Activated CD4-positive, alpha-beta memory T cell treated with anti-CD3 and anti-CD28 coated beads for 36 hours (primary cell): ENCODE measurements around the gene NGFR. TPM values are rescaled to one million over a fixed set of nuclear protein-coding genes. Genes with fewer than 3 reads are reported as not detected.

Experiments used
- CTCF ChIA-PET: fragments of 350-600 bp; sonication (Branson Sonifier 250); formaldehyde crosslinking; loops from one replicate; lab custom pipeline; 2021; ENCODE audit warnings: antibody characterized with exemption, inconsistent platforms; lab: Charles Lee
- POLR2A ChIA-PET: fragments of 350-600 bp; sonication (Branson Sonifier 250); formaldehyde crosslinking; loops from one replicate; lab custom pipeline; 2021; ENCODE audit warnings: antibody characterized with exemption; lab: Charles Lee
- DNase-seq: peaks from one replicate; pipeline ENCODE4 v3.0.0-alpha.2; 2020
- H3K27ac Mint-ChIP-seq: one replicate; pipeline ENCODE4 v1.8.0; 2021; ENCODE audit warnings: mixed read lengths
- H3K27me3 Mint-ChIP-seq: one replicate; pipeline ENCODE4 v1.8.0; 2021; ENCODE audit warnings: mixed read lengths
- H3K36me3 Mint-ChIP-seq: one replicate; pipeline ENCODE4 v1.8.0; 2021; ENCODE audit warnings: mixed read lengths
- H3K4me1 Mint-ChIP-seq: one replicate; pipeline ENCODE4 v1.8.0; 2021; ENCODE audit warnings: low read depth, mixed read lengths
- H3K4me3 Mint-ChIP-seq: one replicate; pipeline ENCODE4 v1.8.0; 2021; ENCODE audit warnings: mild to moderate bottlenecking, mixed read lengths
- H3K9me3 Mint-ChIP-seq: one replicate; pipeline ENCODE4 v1.8.0; 2021; ENCODE audit warnings: mixed read lengths
- intact Hi-C: fragments of 100-400 bp; cut with micrococcal nuclease; formaldehyde crosslinking; loops from one replicate; pipeline ENCODE4 v1.15.1; 2023
- total RNA-seq, 2 experiments: library from RNA; stranded (reverse); gene quantifications; one replicate each; pipeline ENCODE4 v1.2.3, GENCODE V29; 2021

Gene NGFR
- total RNA-seq, 2 experiments from 2014 or later: 0.17 to 0.21 TPM

- no peak overlapping the region for H3K4me3 Mint-ChIP-seq
- H3K27ac Mint-ChIP-seq: no peak overlapping the region
- H3K36me3 Mint-ChIP-seq: no peaks in the 10 kb centered on the region
- no peaks in the 10 kb centered on the region for H3K4me1 Mint-ChIP-seq
- H3K9me3 Mint-ChIP-seq: no peaks in the 10 kb centered on the region
- no peak for DNase-seq
- CTCF ChIA-PET: interaction anchor here (1.1 kb wide), 1 partner anchor 45 kb away, joined by 4 read pairs; no protein-coding TSS in a partner anchor
- intact Hi-C loops: no loop called here
- H3K27me3 Mint-ChIP-seq: peaks cover 14% of the 10 kb centered on the region
- POLR2A ChIA-PET: no interaction called here
These were observed 16.7 kb downstream of the NGFR start for GRCh38 chr17:49511810-49512209.

GRCh38 chr17:49512296-49513043 lies 17.4 kb downstream of the NGFR start:
- Mint-ChIP-seq H3K4me1 (no peaks in the 10 kb centered on the region), H3K36me3 (no peaks in the 10 kb centered on the region), H3K4me3 (no peak overlapping the region), H3K27ac (no peak overlapping the region), H3K9me3 (no peaks in the 10 kb centered on the region), H3K27me3 (peaks cover 10% of the 10 kb centered on the region)
- intact Hi-C loops: no loop called here
- DNase-seq: no peak
- CTCF ChIA-PET: interaction anchor here (1.1 kb wide), 1 partner anchor 44 kb away, joined by 4 read pairs; no protein-coding TSS in a partner anchor
- POLR2A ChIA-PET: no interaction called here

- intact Hi-C loops: no loop called here
- no peak for DNase-seq
- Mint-ChIP-seq H3K9me3 (no peaks in the 10 kb centered on the region), H3K27ac (no peak overlapping the region), H3K4me1 (no peaks in the 10 kb centered on the region), H3K4me3 (no peak overlapping the region), H3K36me3 (no peaks in the 10 kb centered on the region), H3K27me3 (peaks cover 5% of the 10 kb centered on the region)
- ChIA-PET POLR2A (no interaction called here), CTCF (no interaction called here)
These were observed 17.9 kb downstream of the NGFR start for GRCh38 chr17:49513044-49513395.

- H3K27me3 Mint-ChIP-seq: peaks cover 5% of the 10 kb centered on the region
- H3K4me1 Mint-ChIP-seq: no peaks in the 10 kb centered on the region
- intact Hi-C loops: no loop called here
- no peak for DNase-seq
- no peaks in the 10 kb centered on the region for H3K36me3 Mint-ChIP-seq
- no peaks in the 10 kb centered on the region for H3K9me3 Mint-ChIP-seq
- no peak overlapping the region for H3K4me3 Mint-ChIP-seq
- ChIA-PET CTCF (interaction anchor here (1.4 kb wide), 1 partner anchor 42 kb away, joined by 6 read pairs; no protein-coding TSS in a partner anchor), POLR2A (no interaction called here)
- no peak overlapping the region for H3K27ac Mint-ChIP-seq
These were observed 18.5 kb downstream of the NGFR start for GRCh38 chr17:49513641-49514040.

GRCh38 chr17:49514071-49514721 lies 19.1 kb downstream of the NGFR start:
- H3K9me3 Mint-ChIP-seq: no peaks in the 10 kb centered on the region
- H3K4me3 Mint-ChIP-seq: no peak overlapping the region
- H3K27me3 Mint-ChIP-seq: peaks cover 2% of the 10 kb centered on the region
- H3K36me3 Mint-ChIP-seq: no peaks in the 10 kb centered on the region
- ChIA-PET POLR2A (no interaction called here), CTCF (interaction anchor here (0.6 to 1.4 kb wide), 2 partner anchors 41 to 42 kb away, joined by 3 to 6 read pairs; no protein-coding TSS in a partner anchor)
- H3K4me1 Mint-ChIP-seq: no peaks in the 10 kb centered on the region
- intact Hi-C loops: no loop called here
- no peak for DNase-seq
- no peak overlapping the region for H3K27ac Mint-ChIP-seq

GRCh38 chr17:49515196-49515770 lies 20.2 kb downstream of the NGFR start:
- no peak overlapping the region for H3K4me3 Mint-ChIP-seq
- ChIA-PET CTCF (interaction anchor here (0.7 kb wide), 1 partner anchor 20 kb away, joined by 3 read pairs; the partner anchor contains the start of gene NGFR), POLR2A (no interaction called here)
- no peaks in the 10 kb centered on the region for H3K4me1 Mint-ChIP-seq
- no peaks in the 10 kb centered on the region for H3K27me3 Mint-ChIP-seq
- DNase-seq: no peak
- no peaks in the 10 kb centered on the region for H3K9me3 Mint-ChIP-seq
- no peak overlapping the region for H3K27ac Mint-ChIP-seq
- no peaks in the 10 kb centered on the region for H3K36me3 Mint-ChIP-seq
- intact Hi-C loops: no loop called here

GRCh38 chr17:49516180-49516579 lies 21.1 kb downstream of the NGFR start:
- no peak overlapping the region for H3K4me3 Mint-ChIP-seq
- DNase-seq: no peak
- no peak overlapping the region for H3K27ac Mint-ChIP-seq
- ChIA-PET CTCF (interaction anchor here (1.3 to 1.4 kb wide), 2 partner anchors 40 to 41 kb away, joined by 3 to 5 read pairs; no protein-coding TSS in a partner anchor), POLR2A (no interaction called here)
- no peaks in the 10 kb centered on the region for H3K36me3 Mint-ChIP-seq
- intact Hi-C loops: no loop called here
- no peaks in the 10 kb centered on the region for H3K4me1 Mint-ChIP-seq
- H3K27me3 Mint-ChIP-seq: no peaks in the 10 kb centered on the region
- no peaks in the 10 kb centered on the region for H3K9me3 Mint-ChIP-seq

GRCh38 chr17:49518346-49519078 lies 23.4 kb downstream of the NGFR start:
- CTCF ChIA-PET: no interaction called here
- no peaks in the 10 kb centered on the region for H3K9me3 Mint-ChIP-seq
- H3K27me3 Mint-ChIP-seq: no peaks in the 10 kb centered on the region
- no peak overlapping the region for H3K27ac Mint-ChIP-seq
- peaks cover 7% of the 10 kb centered on the region for H3K4me1 Mint-ChIP-seq
- H3K4me3 Mint-ChIP-seq: no peak overlapping the region
- DNase-seq: no peak
- intact Hi-C loops: no loop called here
- no peaks in the 10 kb centered on the region for H3K36me3 Mint-ChIP-seq
- POLR2A ChIA-PET: no interaction called here

GRCh38 chr17:49519781-49520180 lies 24.7 kb downstream of the NGFR start:
- no peak overlapping the region for H3K27ac Mint-ChIP-seq
- CTCF ChIA-PET: interaction anchor here (1.3 kb wide), 1 partner anchor 24 kb away, joined by 4 read pairs; no protein-coding TSS in a partner anchor

GRCh38 chr17:49520386-49521087 lies 25.4 kb downstream of the NGFR start:
- POLR2A ChIA-PET: no interaction called here
- H3K36me3 Mint-ChIP-seq: no peaks in the 10 kb centered on the region
- no peak overlapping the region for H3K27ac Mint-ChIP-seq
- peaks cover 11% of the 10 kb centered on the region for H3K4me1 Mint-ChIP-seq
- intact Hi-C loops: no loop called here
- DNase-seq: no peak
- no peak overlapping the region for H3K4me3 Mint-ChIP-seq
- CTCF ChIA-PET: interaction anchor here (1.3 kb wide), 1 partner anchor 25 kb away, joined by 4 read pairs; no protein-coding TSS in a partner anchor
- no peaks in the 10 kb centered on the region for H3K9me3 Mint-ChIP-seq
- H3K27me3 Mint-ChIP-seq: no peaks in the 10 kb centered on the region

More at GRCh38 chr17:49519781-49520180, 24.7 kb downstream of the NGFR start:
- intact Hi-C loops: no loop called here
- Mint-ChIP-seq H3K4me1 (peaks cover 11% of the 10 kb centered on the region), H3K4me3 (no peak overlapping the region), H3K36me3 (no peaks in the 10 kb centered on the region), H3K27me3 (no peaks in the 10 kb centered on the region), H3K9me3 (no peaks in the 10 kb centered on the region)
- POLR2A ChIA-PET: no interaction called here
- no peak for DNase-seq

- intact Hi-C loops: no loop called here
- CTCF ChIA-PET: interaction anchor here (1.3 to 2.3 kb wide), 2 partner anchors 25 to 35 kb away, joined by 4 to 7 read pairs; no protein-coding TSS in a partner anchor
These were observed 26.0 kb downstream of the NGFR start for GRCh38 chr17:49521088-49521450.

More at GRCh38 chr17:49521088-49521450, 26.0 kb downstream of the NGFR start:
- Mint-ChIP-seq H3K27ac (no peak overlapping the region), H3K27me3 (no peaks in the 10 kb centered on the region), H3K36me3 (no peaks in the 10 kb centered on the region), H3K4me1 (peaks cover 11% of the 10 kb centered on the region), H3K4me3 (no peak overlapping the region), H3K9me3 (no peaks in the 10 kb centered on the region)
- POLR2A ChIA-PET: no interaction called here
- DNase-seq: no peak
